Suppressor macrophage treated with lipopolysaccharide for 1 hour (primary cell): ENCODE data around the gene ZBTB7B.

Experiments
- DNase-seq, 3 donors: peaks; one replicate each; pipeline ENCODE4 v3.0.0-alpha.2; 2020 to 2022

ZBTB7B gene

DNA sequence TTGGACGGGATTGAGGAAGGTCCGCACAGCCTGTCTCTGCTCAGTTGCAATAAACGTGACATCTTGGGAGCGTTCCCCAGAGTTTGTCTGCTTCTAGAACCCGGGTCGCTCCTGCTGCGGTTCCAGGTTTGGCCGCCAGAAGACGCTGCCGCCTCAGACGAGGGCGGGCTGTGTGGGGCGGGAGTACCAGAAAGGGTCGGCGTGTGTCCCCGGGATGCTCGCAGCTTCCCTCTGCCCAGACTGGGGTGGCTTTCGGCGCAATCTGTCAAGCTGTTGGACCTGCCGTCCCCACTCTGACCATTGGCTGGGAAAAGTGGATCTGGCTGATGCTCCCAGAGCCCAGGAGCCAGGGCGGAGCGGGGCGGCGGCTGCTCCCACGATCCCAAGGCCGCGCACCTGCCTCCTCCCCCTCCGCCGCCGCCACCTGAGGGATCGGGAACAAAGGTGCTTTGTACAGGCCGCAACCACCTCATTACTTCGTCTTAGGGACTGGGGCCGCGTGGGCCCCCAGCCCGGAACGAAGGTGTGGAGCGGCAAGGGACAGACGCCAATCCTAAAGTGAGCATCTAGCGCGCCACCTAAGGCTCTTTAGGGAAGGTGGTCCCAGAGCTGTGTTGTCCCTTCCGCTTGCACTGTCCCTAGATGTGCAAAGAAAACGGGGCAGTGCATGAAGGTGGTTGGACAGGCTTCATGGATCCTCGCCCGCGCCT is 60.3 kb downstream of the ZBTB7B start:
- DNase-seq, result peak; percentile 60 to 80 (median 74)

DNA sequence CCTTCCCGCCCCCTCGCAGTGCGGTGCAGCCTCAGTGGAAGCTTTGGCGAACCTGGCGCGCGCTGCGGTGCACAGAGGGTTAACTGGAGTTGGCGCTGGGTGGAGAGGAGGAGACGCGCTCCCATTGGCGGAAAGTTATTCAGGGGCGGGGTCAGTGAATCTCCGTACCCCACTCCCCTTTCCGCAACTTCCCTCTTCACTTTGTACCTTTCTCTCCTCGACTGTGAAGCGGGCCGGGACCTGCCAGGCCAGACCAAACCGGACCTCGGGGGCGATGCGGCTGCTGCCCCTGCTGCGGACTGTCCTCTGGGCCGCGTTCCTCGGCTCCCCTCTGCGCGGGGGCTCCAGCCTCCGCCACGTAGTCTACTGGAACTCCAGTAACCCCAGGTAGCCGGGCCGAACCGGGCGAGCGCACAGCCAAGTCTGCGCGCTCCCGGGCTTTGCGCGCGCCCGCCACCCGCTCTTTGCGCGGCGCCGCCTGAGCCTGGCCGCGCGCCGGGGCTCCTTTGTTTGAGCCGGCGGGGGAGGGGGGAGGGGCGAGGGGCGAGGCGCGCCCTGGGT is 61.0 kb downstream of the ZBTB7B start, which contains the start of gene EFNA4:
EFNA4 (plus strand) TSS at position 191 of the 561 bp plus-strand sequence; CDS start at position 275, 84 bp downstream.
- peak; percentile 85 to 90 (median 85) for DNase-seq

DNA sequence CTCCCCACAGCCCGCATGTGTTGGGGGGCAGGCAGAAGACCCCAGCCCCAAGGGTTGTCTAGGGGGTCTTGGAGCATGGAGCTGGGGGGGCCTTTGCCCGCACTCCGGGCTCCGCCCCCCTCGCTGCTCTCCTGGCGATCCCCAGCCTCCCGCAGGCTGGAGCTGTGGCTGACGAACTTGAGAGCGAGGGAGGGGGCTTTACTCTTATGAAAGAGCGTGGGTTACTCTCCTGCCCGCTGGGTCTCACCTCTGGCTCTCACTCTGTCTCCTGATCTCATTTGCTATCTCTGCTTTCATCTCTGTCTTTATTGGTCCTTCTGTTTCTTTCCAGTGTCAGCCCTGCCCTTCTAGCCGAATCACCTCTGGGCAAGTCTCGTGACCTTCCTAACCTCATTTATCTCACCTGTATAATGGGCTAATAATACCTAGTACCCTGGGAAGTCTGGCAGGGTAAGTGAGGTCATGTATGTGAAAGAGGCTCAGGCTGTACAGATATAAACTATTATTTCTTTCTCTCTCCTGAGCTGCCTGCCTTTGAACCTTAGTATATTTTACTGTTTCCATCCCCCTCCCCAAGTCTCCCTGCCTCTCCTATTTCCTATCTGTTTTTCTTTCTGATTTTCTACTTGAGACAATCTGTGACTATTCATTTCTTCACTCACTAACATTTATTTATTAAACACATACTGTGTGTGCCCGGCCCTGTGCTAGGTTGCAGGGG is 61.7 kb downstream of the ZBTB7B start:
- DNase-seq, result peak in 1 of 3 donors; percentile 44

DNA sequence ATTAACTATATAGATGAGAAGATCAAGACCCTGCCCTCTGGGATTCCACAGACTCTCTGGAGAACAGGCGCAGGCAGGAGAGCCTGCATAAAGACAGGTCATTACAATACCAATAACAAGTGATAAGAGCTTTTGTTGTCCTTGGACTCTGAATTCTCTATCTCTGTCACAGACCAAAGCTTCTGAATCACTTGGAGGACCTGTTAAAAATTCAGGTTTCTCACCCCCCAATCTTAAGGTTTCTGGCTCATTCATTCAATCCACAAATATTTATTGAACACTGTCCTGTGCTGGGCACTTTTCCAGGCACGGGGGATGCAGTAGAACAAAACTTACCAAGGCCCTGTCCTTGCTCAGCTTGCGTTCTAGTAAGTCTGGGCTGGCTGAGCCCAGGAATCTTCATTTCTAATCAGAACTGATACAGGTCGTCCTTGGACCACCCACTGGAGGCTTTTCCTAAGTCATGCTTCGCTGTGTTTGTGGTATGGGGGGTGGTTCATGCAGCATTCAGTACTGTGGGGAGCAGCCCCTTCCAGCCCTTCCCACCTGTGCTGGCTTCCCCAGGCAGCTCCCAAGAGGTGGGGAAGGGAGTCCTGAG is 62.3 kb downstream of the ZBTB7B start:
- DNase-seq, result no peak

DNA sequence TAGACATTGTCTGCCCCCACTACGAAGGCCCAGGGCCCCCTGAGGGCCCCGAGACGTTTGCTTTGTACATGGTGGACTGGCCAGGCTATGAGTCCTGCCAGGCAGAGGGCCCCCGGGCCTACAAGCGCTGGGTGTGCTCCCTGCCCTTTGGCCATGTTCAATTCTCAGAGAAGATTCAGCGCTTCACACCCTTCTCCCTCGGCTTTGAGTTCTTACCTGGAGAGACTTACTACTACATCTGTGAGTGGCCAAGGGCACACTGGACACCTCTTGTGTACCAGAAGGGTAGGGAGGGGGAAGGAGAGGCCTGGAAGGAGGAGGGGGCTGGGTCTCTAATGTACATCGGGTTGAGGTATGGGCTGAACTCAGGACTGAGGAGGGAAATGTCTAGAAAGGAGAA is 64.2 kb downstream of the ZBTB7B start:
- DNase-seq, result no peak
